Mammary epithelial cell (primary cell): ENCODE data around the gene MT1E.

Experiments
- CTCF ChIP-seq, 2 donors: IDR thresholded peaks in 1 of 2; conservative IDR thresholded peaks in 1 of 2; 2 replicates each; pipeline ENCODE4 v1.5.1; 2011 to 2012; ENCODE audit warnings: inconsistent platforms in 2 of 2, low read length in 2 of 2, mild to moderate bottlenecking in 2 of 2, control low read depth in 1 of 2, low read depth in 1 of 2; ENCODE audit not compliant: insufficient read depth in 1 of 2; ENCODE audit errors: extremely low read depth in 1 of 2
- EZH2 ChIP-seq: IDR thresholded peaks from 2 replicates; pipeline ENCODE4 v1.6.1; 2012; ENCODE audit warnings: low read length, inconsistent platforms, borderline replicate concordance

DNA sequence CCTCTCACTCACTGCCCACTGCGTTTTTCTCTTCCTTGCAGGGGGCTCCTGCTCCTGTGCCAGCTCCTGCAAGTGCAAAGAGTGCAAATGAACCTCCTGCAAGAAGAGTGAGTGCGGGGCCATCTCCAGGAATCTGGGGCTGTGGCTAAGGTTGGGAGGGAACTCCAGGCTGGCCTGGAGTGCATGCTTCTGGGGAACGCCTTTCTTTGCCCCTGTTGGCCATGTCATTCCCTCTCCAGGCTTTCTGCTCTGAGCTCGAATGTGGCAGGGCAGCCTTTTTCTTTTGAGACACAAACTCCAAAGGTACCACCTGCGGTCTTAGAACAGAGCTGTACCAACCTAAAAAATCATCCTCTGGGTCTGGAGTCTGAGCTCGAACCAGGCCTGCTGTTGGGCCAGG lies 7.4 kb upstream of the MT1E start:
- TF ChIP-seq EZH2, result no peak
- TF ChIP-seq CTCF (conservative IDR thresholded peaks at IDR 0.05 in 1 of 2, IDR thresholded peaks at IDR 0.05 in 1 of 2; ENCODE audit: extremely low read depth in 1 of 2, insufficient read depth in 1 of 2, low read depth in 1 of 2, low read length in 2 of 2), result no peak
